GM12878 (cell line): ENCODE measurements around the gene CA14. TPM values are rescaled to one million over a fixed set of nuclear protein-coding genes. Genes with fewer than 3 reads are reported as not detected.

Experiments used
- BACH1 ChIP-seq: fragments of 450-650 bp; IDR thresholded peaks from 2 replicates; pipeline ENCODE4 v1.6.1; 2017; ENCODE audit warnings: mild to moderate bottlenecking, borderline replicate concordance
- BCL11A ChIP-seq: IDR thresholded peaks from 2 replicates; pipeline ENCODE4 v1.6.1; 2011; ENCODE audit warnings: low read depth, low read length
- CEBPB ChIP-seq, 2 experiments: fragments of 150-350 bp in 1 of 2; IDR thresholded peaks; 2 replicates each; pipeline ENCODE4 v1.6.1; 2012 to 2014; ENCODE audit warnings: low read depth in 2 of 2, low read length in 2 of 2, borderline replicate concordance in 1 of 2, inconsistent platforms in 1 of 2
- GABPA ChIP-seq: IDR thresholded peaks from 2 replicates; pipeline ENCODE4 v1.6.1; 2014; ENCODE audit warnings: antibody characterized with exemption, low read depth, mild to moderate bottlenecking, inconsistent platforms
- NKRF ChIP-seq: fragments of 450-650 bp; conservative IDR thresholded peaks from 2 replicates; pipeline ENCODE4 v1.6.1; 2017; ENCODE audit warnings: mild to moderate bottlenecking, moderate library complexity
- ZBTB40 ChIP-seq: fragments of 450-650 bp; IDR thresholded peaks from 2 replicates; pipeline ENCODE4 v1.6.1; 2016; ENCODE audit warnings: mild to moderate bottlenecking, moderate library complexity, borderline replicate concordance
- polyA plus RNA-seq, 11 experiments: library from polyadenylated mRNA; depleted of rRNA in 4 of 11; unstranded in 6 of 11; stranded (reverse) in 5 of 11; fragments of >200 nt; fragmentation: Nextera tagmentation in 4 of 11; fragmentation: Illumina TruSeq in 1 of 11; extraction: Ambion mirVana in 4 of 11; extraction: Trizol in 1 of 11; gene quantifications; 1 replicate in 1 of 11; 2 replicates in 10 of 11; pipeline versions ENCODE4 v1.2.1 to v1.2.3, GENCODE V29; 2011 to 2016; ENCODE audit warnings: inconsistent platforms in 2 of 11, missing spikeins in 2 of 11, low read depth in 1 of 11
- total RNA-seq, 4 experiments: library from RNA; depleted of rRNA in 3 of 4; stranded (reverse); fragments of >200 nt in 3 of 4; fragmentation: Illumina TruSeq in 1 of 4; extraction: Trizol in 1 of 4; gene quantifications; 2 replicates each; pipeline versions ENCODE4 v1.2.1 to v1.2.3, GENCODE V29; 2013 to 2021

Gene CA14
- total and polyA plus RNA-seq, 10 of the 15 experiments (the other 5 are each of a cell fraction or from before 2014, with no cell fraction given), result 0.11 to 0.35 (median 0.29) TPM; not detected in 6

- TF ChIP-seq ZBTB40 (no peak; the same call in 1 of the 2 replicates), GABPA (no peak), NKRF (no peak), BCL11A (no peak), CEBPB (IDR thresholded peaks at IDR 0.05; ENCODE audit: borderline replicate concordance in 1 of 2, low read depth in 2 of 2, low read length in 2 of 2) (no peak), BACH1 (no peak)
Observed at GRCh38 chr1:150213170-150214098, 44.1 kb upstream of the CA14 start (continued).
